ENCODE measurements around the gene SERPINA6.

DNA sequence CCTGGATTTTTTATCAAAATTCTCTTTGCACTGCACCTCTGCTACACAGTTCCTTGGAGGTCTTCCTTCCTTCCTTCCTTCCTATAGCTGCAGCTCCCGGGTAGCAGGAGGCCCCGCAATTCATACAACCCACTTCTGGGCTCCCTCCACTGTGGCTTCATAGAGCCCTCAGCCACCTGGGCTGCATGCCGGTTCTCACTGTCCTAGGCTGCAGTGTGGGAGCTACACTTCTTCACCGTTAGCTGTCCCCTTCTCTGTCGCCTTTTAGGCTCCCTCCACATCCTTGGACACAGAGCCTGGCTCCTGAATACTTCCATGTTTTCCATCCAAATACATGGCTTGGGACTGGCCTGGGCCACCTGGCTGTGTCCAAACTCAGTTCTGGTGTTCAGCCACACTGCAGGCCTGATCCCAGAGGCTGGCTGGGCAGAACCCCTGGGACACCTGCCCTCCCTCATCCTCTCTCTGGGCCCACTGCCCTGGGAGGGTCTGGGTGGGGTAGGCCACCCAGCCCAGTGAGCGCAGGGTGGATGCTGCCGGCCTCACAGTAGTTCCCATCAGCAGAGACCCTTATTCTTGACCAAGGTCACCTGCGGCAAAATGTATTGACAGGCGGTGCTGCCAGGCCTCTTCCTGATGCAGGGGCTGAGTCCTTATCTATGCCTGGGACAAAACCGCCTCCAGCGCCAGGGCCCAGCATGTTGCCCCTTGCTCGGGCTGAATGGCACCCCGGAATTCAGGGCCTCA lies 31.8 kb downstream of the SERPINA6 start:
- TF ChIP-seq RAD21 (IDR thresholded peaks at IDR 0.05; ENCODE audit: low read depth) (no peak), CTCF (IDR thresholded peaks at IDR 0.05 in 2 of 3, conservative IDR thresholded peaks at IDR 0.05 in 1 of 3; ENCODE audit: borderline replicate concordance in 1 of 3, insufficient read depth in 1 of 3, low read depth in 2 of 3, low read length in 2 of 3) (no peak), SP1 (IDR thresholded peaks at IDR 0.05; ENCODE audit: low read depth) (no peak), CEBPB (IDR thresholded peaks at IDR 0.05; ENCODE audit: low read depth) (no peak), SIN3A (IDR thresholded peaks at IDR 0.05; ENCODE audit: low read depth) (no peak), ZFX (IDR thresholded peaks at IDR 0.05) (no peak), YY1 (IDR thresholded peaks at IDR 0.05; ENCODE audit: extremely low read depth, insufficient replicate concordance, low read depth, low read length) (no peak), POLR2AphosphoS5 (IDR thresholded peaks at IDR 0.05; ENCODE audit: low read depth, low read length) (no peak), POLR2A (IDR thresholded peaks at IDR 0.05; ENCODE audit: borderline replicate concordance, extremely low read depth, insufficient read depth, insufficient read length) (no peak), EZH2phosphoT487 (IDR thresholded peaks at IDR 0.05; ENCODE audit: borderline replicate concordance) (no peak), EZH2 (IDR thresholded peaks at IDR 0.05) (no peak), JUND (IDR thresholded peaks at IDR 0.05) (no peak)
- TF ChIP-seq, protein P1, sequence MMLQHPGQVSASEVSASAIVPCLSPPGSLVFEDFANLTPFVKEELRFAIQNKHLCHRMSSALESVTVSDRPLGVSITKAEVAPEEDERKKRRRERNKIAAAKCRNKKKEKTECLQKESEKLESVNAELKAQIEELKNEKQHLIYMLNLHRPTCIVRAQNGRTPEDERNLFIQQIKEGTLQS (IDR thresholded peaks at IDR 0.05): no peak

Data from HCT116 (cell line).